ENCODE data around the gene GAS2L1.
"Not testable (repeated sequence)": the region's sequence is repeated elsewhere in the genome, so short reads cannot be mapped to it uniquely, and the experiment has no call there.

The GAS2L1 gene

GRCh38 chr22:29342177-29342576, 35.7 kb downstream of the GAS2L1 start:
- DNase-seq (ENCODE audit: low read depth): no peak

GRCh38 chr22:29342577-29343312, 36.3 kb downstream of the GAS2L1 start:
- no peak for DNase-seq (ENCODE audit: low read depth)

GRCh38 chr22:29343313-29343805, 36.9 kb downstream of the GAS2L1 start:
- peak; percentile 31 for DNase-seq (ENCODE audit: low read depth)

GRCh38 chr22:29344137-29344536, 37.7 kb downstream of the GAS2L1 start:
- peak; percentile 96 for DNase-seq (ENCODE audit: low read depth)

GRCh38 chr22:29344889-29345288, 38.4 kb downstream of the GAS2L1 start:
- DNase-seq (ENCODE audit: low read depth): not testable (repeated sequence)

GRCh38 chr22:29345932-29346331, 39.5 kb downstream of the GAS2L1 start:
- DNase-seq (ENCODE audit: low read depth): peak; percentile 7

- DNase-seq (ENCODE audit: low read depth): no peak
Measured at GRCh38 chr22:29346659-29347058, 40.2 kb downstream of the GAS2L1 start.

GRCh38 chr22:29348041-29348440, 41.6 kb downstream of the GAS2L1 start:
- no peak for DNase-seq (ENCODE audit: low read depth)

- DNase-seq (ENCODE audit: low read depth): no peak
Measured at GRCh38 chr22:29348956-29349355, 42.5 kb downstream of the GAS2L1 start.

GRCh38 chr22:29351042-29351441, 44.6 kb downstream of the GAS2L1 start:
- no peak for DNase-seq (ENCODE audit: low read depth)

GRCh38 chr22:29351891-29352290, 45.4 kb downstream of the GAS2L1 start:
- DNase-seq (ENCODE audit: low read depth): no peak

GRCh38 chr22:29352778-29353177, 46.3 kb downstream of the GAS2L1 start:
- no peak for DNase-seq (ENCODE audit: low read depth)

GRCh38 chr22:29353286-29353685, 46.8 kb downstream of the GAS2L1 start:
- DNase-seq (ENCODE audit: low read depth): no peak

GRCh38 chr22:29353860-29354259, 47.4 kb downstream of the GAS2L1 start:
- no peak for DNase-seq (ENCODE audit: low read depth)

GRCh38 chr22:29357193-29357890, 50.9 kb downstream of the GAS2L1 start:
- DNase-seq (ENCODE audit: low read depth): not testable (repeated sequence)

GRCh38 chr22:29359469-29359868, 53.0 kb downstream of the GAS2L1 start:
- peak; percentile 69 for DNase-seq (ENCODE audit: low read depth)
